Suprapubic skin (tissue), 3 donors: ENCODE measurements around the gene RSBN1L.

Experiments
- EP300 ChIP-seq: sonication (generic); formaldehyde crosslinking; IDR thresholded peaks from one replicate; pipeline ENCODE4 v1.6.1; 2017; ENCODE audit warnings: antibody characterized with exemption
- POLR2A ChIP-seq, 2 donors: fragments of 450-650 bp; IDR thresholded peaks; one replicate each; pipeline ENCODE4 v1.6.1; 2017; ENCODE audit warnings: antibody characterized with exemption in 2 of 2, mild to moderate bottlenecking in 2 of 2, moderate library complexity in 2 of 2
- TF ChIP-seq, protein P1 (sequence below), 2 donors: fragments of 200-600 bp in 1 of 2; fragments of 450-650 bp in 1 of 2; sonication (generic) in 1 of 2; IDR thresholded peaks; one replicate each; pipeline ENCODE4 v1.5.1; 2016 to 2019; ENCODE audit warnings: antibody characterized with exemption in 2 of 2, mild to moderate bottlenecking in 1 of 2, moderate library complexity in 1 of 2

DNA sequence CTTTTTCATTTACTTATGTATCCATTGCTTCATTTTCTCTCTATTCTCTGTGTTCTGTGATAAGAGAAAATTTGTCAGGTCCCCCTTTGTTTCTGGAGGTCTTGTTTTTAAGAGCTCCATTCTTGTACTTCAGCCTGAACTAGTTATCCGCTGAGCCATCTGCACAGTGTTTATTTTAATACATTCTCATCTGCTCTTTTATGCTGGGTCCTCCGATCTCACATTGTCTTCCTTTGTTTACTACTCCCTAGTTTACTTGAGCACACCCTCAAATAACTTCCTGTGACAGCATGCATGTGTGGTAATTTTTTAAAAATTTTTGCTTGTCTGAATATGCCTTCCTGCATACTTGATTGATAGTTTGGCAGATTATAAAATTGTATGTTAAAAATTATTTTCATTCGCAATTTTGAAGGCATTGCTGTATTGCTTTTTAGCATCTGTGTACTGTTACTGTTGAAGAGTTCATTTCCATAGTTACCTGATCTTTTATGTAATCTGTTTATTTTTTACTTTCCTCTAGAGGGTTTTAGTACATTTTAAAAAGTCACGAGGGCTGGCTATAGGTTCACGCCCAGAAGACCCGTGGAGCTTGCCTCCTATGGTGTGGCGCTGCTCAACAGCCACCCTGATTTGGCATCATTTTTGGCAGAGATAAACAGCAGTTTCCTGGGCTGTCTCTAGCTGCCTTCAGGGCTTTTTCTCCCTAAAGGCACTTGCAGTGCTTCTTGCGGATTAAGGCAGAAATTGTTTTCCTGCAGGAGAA lies 31.9 kb downstream of the RSBN1L start:
- TF ChIP-seq, protein P1, sequence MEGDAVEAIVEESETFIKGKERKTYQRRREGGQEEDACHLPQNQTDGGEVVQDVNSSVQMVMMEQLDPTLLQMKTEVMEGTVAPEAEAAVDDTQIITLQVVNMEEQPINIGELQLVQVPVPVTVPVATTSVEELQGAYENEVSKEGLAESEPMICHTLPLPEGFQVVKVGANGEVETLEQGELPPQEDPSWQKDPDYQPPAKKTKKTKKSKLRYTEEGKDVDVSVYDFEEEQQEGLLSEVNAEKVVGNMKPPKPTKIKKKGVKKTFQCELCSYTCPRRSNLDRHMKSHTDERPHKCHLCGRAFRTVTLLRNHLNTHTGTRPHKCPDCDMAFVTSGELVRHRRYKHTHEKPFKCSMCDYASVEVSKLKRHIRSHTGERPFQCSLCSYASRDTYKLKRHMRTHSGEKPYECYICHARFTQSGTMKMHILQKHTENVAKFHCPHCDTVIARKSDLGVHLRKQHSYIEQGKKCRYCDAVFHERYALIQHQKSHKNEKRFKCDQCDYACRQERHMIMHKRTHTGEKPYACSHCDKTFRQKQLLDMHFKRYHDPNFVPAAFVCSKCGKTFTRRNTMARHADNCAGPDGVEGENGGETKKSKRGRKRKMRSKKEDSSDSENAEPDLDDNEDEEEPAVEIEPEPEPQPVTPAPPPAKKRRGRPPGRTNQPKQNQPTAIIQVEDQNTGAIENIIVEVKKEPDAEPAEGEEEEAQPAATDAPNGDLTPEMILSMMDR (IDR thresholded peaks at IDR 0.05): no peak
- TF ChIP-seq EP300: no peak
- TF ChIP-seq POLR2A (IDR thresholded peaks at IDR 0.05): no peak
